BE2C (cell line): ENCODE measurements around the gene TTF2.
A peak's percentile ranks its signal among the peaks of the same experiment; 100 is the strongest.

Source experiments
- DNase-seq: peaks from one replicate; pipeline ENCODE4 v3.0.0-alpha.2; 2020
- H3K27me3 ChIP-seq: fragments of 250-450 bp; sonication (Bioruptor Pico); 2 replicates; pipeline ENCODE4 v1.5.1; 2020; ENCODE audit warnings: mild to moderate bottlenecking
- H3K36me3 ChIP-seq: fragments of 250-450 bp; sonication (Bioruptor Pico); 2 replicates; pipeline ENCODE4 v1.5.1; 2020; ENCODE audit warnings: mild to moderate bottlenecking
- H3K4me1 ChIP-seq: fragments of 250-450 bp; sonication (Bioruptor Pico); 2 replicates; pipeline ENCODE4 v1.5.1; 2020
- H3K4me3 ChIP-seq: 2 replicates; pipeline ENCODE4 v1.5.1; 2011; ENCODE audit warnings: low read depth, low read length
- H3K9me3 ChIP-seq: fragments of 250-450 bp; sonication (Bioruptor Pico); 2 replicates; pipeline ENCODE4 v1.5.1; 2020
- TF ChIP-seq, protein P1 (sequence below): IDR thresholded peaks from 2 replicates; pipeline ENCODE4 v1.5.1; 2012; ENCODE audit warnings: mild to moderate bottlenecking, low read depth, low read length

The TTF2 gene

DNA sequence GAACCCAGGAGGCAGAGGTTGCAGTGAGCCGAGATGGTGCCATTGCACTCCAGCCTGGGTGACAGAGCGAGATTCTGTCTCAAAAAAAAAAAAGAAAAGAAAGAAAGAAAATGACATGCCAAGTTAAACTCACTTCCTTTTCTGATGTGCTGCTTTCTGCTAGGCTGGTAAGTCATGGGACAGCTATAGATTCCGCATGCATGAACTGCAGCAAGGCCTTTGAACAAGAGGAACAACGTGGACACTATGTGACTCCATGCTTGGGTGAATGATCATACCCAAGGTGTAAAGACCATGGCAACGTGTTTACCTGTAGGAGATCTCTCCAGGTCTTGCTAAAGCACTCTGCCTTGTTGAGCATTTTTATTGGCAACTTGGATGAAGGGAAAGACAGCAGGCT lies 10.3 kb upstream of the TTF2 start:
- no peaks in the 10 kb centered on the region for H3K9me3 ChIP-seq
- no peak overlapping the region for H3K4me3 ChIP-seq
- TF ChIP-seq, protein P1, sequence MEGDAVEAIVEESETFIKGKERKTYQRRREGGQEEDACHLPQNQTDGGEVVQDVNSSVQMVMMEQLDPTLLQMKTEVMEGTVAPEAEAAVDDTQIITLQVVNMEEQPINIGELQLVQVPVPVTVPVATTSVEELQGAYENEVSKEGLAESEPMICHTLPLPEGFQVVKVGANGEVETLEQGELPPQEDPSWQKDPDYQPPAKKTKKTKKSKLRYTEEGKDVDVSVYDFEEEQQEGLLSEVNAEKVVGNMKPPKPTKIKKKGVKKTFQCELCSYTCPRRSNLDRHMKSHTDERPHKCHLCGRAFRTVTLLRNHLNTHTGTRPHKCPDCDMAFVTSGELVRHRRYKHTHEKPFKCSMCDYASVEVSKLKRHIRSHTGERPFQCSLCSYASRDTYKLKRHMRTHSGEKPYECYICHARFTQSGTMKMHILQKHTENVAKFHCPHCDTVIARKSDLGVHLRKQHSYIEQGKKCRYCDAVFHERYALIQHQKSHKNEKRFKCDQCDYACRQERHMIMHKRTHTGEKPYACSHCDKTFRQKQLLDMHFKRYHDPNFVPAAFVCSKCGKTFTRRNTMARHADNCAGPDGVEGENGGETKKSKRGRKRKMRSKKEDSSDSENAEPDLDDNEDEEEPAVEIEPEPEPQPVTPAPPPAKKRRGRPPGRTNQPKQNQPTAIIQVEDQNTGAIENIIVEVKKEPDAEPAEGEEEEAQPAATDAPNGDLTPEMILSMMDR: no peak
- no peaks in the 10 kb centered on the region for H3K4me1 ChIP-seq
- DNase-seq: no peak
- no peaks in the 10 kb centered on the region for H3K27me3 ChIP-seq
- H3K36me3 ChIP-seq: no peaks in the 10 kb centered on the region

DNA sequence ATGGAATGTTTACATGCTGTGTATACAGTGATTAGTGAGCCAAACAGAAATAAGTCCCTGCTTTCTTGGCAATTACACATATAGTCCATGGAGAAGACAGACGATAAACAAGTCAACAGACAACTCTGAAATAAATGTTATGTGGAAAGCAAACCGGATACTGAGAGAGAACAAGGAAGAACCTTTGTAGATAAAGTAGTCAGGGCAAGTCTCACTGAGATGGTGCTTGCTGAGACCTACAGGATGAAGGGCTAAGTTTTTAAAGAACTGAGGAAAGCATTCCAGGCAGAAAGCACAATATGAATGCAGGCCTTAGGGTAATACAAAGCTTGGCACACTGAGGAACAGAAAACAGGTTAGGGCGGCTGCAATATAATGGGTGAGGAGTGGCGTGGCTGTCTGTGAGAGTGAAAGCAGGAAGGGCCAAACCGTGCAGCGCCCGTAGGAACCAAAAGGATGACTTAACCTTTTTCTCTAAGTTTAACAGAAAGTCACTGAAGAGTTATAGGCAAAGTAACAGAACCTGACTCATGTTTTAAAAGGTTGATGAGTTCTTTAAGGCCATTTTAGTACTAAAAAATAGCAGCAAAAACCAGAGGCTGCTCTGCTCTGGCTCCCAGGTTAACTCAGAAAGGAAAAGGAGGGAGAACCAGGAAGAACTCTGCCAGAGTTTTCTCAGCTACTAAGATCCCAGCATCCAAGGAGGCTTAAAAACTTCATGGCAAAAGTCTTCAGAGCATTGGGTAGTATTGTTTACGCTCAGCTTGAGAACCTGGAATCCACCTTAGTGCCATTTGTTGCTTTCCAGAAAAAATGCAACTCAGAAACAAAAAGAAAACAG lies 8.7 kb upstream of the TTF2 start:
- TF ChIP-seq, protein P1: no peak
- no peaks in the 10 kb centered on the region for H3K4me1 ChIP-seq
- DNase-seq: no peak
- no peaks in the 10 kb centered on the region for H3K9me3 ChIP-seq
- no peak overlapping the region for H3K4me3 ChIP-seq
- no peaks in the 10 kb centered on the region for H3K27me3 ChIP-seq
- H3K36me3 ChIP-seq: no peaks in the 10 kb centered on the region

DNA sequence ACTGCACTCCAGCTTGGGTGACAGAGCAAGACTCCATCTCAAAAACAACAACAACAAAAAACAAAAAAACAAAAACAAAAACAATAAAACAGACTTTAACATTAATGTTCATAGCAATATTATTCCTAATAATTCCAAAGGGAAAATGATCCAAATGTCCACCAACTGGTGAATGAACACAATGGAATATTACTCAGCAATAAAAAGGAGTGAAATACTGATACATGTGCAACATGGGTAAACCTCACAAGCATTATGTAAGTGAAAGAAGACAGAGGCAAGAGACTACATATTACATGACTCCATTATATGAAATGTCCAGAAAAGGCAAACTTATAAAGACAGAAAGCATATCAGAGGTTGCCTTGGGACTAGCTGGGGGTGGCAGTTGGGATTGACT lies 6.1 kb upstream of the TTF2 start:
- Histone ChIP-seq H3K4me1 (no peaks in the 10 kb centered on the region), H3K36me3 (no peaks in the 10 kb centered on the region), H3K9me3 (no peaks in the 10 kb centered on the region), H3K27me3 (no peaks in the 10 kb centered on the region), H3K4me3 (no peak overlapping the region)
- no peak for DNase-seq
- TF ChIP-seq, protein P1: no peak

DNA sequence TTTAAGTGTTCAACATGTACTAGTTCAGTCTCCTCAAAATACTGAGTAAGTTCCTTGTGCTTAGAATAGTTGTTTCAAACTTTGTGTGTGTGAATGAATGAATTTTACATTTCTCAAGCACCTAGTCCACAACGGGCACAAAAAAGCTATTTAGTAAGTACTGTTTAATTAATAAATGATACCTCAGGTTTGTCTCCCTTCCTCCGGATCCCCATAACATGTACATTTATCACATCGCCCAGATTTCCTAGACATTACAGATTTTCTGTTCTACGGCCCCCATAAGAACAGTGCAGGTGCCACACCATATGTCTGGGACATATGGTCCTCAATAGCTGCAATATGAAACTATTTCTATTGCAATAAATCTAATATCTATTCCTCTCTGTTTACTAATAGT lies 1.3 kb upstream of the TTF2 start:
- Histone ChIP-seq H3K27me3 (no peaks in the 10 kb centered on the region), H3K4me1 (no peaks in the 10 kb centered on the region), H3K9me3 (no peaks in the 10 kb centered on the region), H3K4me3 (peak overlapping the region; percentile 89), H3K36me3 (no peaks in the 10 kb centered on the region)
- no peak for DNase-seq
- TF ChIP-seq, protein P1: no peak

DNA sequence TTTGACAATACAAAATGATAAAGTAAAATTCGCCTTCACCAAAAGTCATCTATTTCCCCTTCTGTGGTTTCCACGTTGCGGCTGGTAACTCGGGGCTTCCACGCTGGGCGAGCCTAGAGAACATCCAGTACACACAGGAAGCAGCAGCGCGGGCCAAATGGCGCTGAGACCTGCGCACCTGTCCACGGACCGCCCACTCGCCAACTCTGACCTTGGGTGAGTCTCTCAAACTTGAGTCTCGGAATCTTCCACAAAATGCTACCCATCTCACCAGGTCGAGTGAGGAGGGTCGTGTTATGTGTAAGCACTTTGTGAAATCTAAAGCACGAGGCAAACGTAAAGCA lies 820 bp upstream of the TTF2 start:
- DNase-seq: peak; percentile 33
- Histone ChIP-seq H3K4me1 (no peaks in the 10 kb centered on the region), H3K9me3 (no peaks in the 10 kb centered on the region), H3K27me3 (no peaks in the 10 kb centered on the region), H3K4me3 (peak overlapping the region; percentile 89), H3K36me3 (no peaks in the 10 kb centered on the region)
- TF ChIP-seq, protein P1: no peak
